NCI-H2107 treated with DMSO at 0.1 percent for 48 hours (cell line): ENCODE results near the gene SFMBT1.

Source experiments
- DNase-seq: peaks from one replicate; lab custom pipeline; 2025; ENCODE audit not compliant: unreplicated experiment; lab: John Stamatoyannopoulos, UW

Gene SFMBT1

GRCh38 chr3:52890735-52891134, 155.1 kb downstream of the SFMBT1 start:
- no peak for DNase-seq

- no peak for DNase-seq
These were observed 156.0 kb downstream of the SFMBT1 start for GRCh38 chr3:52889901-52890300.

- no peak for DNase-seq
These were observed 158.7 kb downstream of the SFMBT1 start for GRCh38 chr3:52887166-52887565.

GRCh38 chr3:52886049-52886730, 159.7 kb downstream of the SFMBT1 start:
- no peak for DNase-seq

GRCh38 chr3:52882377-52882776, 163.5 kb downstream of the SFMBT1 start:
- no peak for DNase-seq

GRCh38 chr3:52881871-52882270, 164.0 kb downstream of the SFMBT1 start:
- DNase-seq, result no peak

- DNase-seq, result no peak
These were observed 165.4 kb downstream of the SFMBT1 start for GRCh38 chr3:52880474-52880873.

GRCh38 chr3:52880047-52880446, 165.8 kb downstream of the SFMBT1 start:
- no peak for DNase-seq

- no peak for DNase-seq
These were observed 166.3 kb downstream of the SFMBT1 start for GRCh38 chr3:52879581-52879980.

GRCh38 chr3:52879090-52879489, 166.8 kb downstream of the SFMBT1 start:
- no peak for DNase-seq

- no peak for DNase-seq
These were observed 168.8 kb downstream of the SFMBT1 start for GRCh38 chr3:52877085-52877484.

- DNase-seq, result no peak
These were observed 170.8 kb downstream of the SFMBT1 start for GRCh38 chr3:52874864-52875587.

GRCh38 chr3:52874160-52874701, 171.6 kb downstream of the SFMBT1 start:
- no peak for DNase-seq

- no peak for DNase-seq
These were observed 172.3 kb downstream of the SFMBT1 start for GRCh38 chr3:52873433-52874159.

GRCh38 chr3:52872245-52872644, 173.6 kb downstream of the SFMBT1 start:
- DNase-seq, result no peak

- DNase-seq, result no peak
These were observed 174.1 kb downstream of the SFMBT1 start for GRCh38 chr3:52871761-52872160.

GRCh38 chr3:52870471-52870870, 175.4 kb downstream of the SFMBT1 start:
- no peak for DNase-seq

GRCh38 chr3:52866427-52866826, 179.4 kb downstream of the SFMBT1 start:
- no peak for DNase-seq

- no peak for DNase-seq
These were observed 179.9 kb downstream of the SFMBT1 start for GRCh38 chr3:52865994-52866393.

- no peak for DNase-seq
These were observed 185.5 kb downstream of the SFMBT1 start for GRCh38 chr3:52860424-52860768.

- DNase-seq, result no peak
These were observed 186.0 kb downstream of the SFMBT1 start for GRCh38 chr3:52859686-52860423.
